D721Med (cell line): ENCODE results near the gene PXDN.
"Not testable (repeated sequence)": the region's sequence is repeated elsewhere in the genome, so short reads cannot be mapped to it uniquely, and the experiment has no call there.

ENCODE experiments used
- DNase-seq: peaks from one replicate; pipeline ENCODE4 v3.0.0; 2011; ENCODE audit warnings: low spot score; ENCODE audit not compliant: insufficient read length
- FAIRE-seq: peaks from 2 replicates; lab custom pipeline; 2011; peaks lifted over from hg19 to GRCh38; lab: Jason Lieb, UNC
- TF ChIP-seq, protein P1 (sequence below): IDR thresholded peaks from 2 replicates; pipeline ENCODE4 v1.5.1; 2012; ENCODE audit warnings: mild to moderate bottlenecking, control low read depth; ENCODE audit not compliant: insufficient read depth; ENCODE audit errors: missing control alignments

PXDN gene

DNA sequence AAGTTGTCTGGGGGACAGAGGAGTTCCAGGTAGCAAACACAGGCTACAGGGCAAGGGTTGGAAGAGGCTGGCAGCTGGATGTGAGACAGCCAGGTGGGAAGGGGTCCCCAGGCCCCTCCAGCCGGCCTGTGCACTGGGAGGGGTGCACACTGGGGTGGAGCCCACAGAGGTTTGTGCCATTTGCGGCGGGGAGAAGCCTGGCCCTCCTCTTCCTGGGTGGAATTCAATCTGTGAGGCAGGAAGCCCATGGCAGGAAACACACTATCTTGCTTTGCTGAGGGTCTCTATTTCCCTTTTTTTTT, 63.3 kb downstream of the PXDN start:
- DNase-seq, result no peak
- TF ChIP-seq, protein P1, sequence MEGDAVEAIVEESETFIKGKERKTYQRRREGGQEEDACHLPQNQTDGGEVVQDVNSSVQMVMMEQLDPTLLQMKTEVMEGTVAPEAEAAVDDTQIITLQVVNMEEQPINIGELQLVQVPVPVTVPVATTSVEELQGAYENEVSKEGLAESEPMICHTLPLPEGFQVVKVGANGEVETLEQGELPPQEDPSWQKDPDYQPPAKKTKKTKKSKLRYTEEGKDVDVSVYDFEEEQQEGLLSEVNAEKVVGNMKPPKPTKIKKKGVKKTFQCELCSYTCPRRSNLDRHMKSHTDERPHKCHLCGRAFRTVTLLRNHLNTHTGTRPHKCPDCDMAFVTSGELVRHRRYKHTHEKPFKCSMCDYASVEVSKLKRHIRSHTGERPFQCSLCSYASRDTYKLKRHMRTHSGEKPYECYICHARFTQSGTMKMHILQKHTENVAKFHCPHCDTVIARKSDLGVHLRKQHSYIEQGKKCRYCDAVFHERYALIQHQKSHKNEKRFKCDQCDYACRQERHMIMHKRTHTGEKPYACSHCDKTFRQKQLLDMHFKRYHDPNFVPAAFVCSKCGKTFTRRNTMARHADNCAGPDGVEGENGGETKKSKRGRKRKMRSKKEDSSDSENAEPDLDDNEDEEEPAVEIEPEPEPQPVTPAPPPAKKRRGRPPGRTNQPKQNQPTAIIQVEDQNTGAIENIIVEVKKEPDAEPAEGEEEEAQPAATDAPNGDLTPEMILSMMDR, result no peak
- FAIRE-seq, result no peak

DNA sequence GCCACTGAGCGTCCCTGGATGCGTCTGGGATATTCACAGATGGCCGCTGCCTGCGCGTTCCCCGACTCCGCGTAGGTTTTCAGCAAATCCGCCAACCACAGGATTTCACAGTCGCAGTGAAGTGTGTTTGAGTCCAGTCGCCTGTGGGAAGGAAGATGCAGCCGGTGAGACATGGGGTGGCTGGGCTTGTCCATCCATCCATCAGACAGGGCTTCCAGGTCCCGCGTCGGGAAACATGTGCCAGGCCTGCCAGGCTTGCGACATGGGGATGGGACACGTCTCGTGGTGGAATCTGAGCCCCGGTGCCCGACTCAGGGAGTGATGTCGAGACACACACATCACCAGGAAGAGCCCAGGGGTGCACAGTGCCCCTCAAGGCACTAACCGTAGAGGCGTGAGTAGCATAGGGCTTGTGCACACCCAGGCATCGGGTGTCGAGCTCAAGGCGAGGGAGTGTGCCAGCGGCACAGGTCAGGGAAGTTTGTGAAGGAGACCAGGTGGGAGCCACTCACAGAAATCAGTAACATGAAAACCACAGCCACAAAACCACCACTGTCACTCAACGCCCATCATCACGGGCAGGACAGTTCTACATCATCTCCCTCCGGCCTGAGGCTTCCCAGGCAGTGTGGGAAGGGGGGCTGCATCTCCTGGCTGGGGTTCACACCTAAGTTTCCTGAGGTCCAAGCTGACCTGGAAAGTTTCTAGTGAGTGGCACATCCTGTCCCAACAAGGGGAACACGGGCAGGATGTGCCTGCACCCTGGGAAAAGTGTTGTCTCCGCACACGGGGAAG, 63.9 kb downstream of the PXDN start:
- FAIRE-seq, result no peak
- no peak for DNase-seq
- TF ChIP-seq, protein P1, result no peak

DNA sequence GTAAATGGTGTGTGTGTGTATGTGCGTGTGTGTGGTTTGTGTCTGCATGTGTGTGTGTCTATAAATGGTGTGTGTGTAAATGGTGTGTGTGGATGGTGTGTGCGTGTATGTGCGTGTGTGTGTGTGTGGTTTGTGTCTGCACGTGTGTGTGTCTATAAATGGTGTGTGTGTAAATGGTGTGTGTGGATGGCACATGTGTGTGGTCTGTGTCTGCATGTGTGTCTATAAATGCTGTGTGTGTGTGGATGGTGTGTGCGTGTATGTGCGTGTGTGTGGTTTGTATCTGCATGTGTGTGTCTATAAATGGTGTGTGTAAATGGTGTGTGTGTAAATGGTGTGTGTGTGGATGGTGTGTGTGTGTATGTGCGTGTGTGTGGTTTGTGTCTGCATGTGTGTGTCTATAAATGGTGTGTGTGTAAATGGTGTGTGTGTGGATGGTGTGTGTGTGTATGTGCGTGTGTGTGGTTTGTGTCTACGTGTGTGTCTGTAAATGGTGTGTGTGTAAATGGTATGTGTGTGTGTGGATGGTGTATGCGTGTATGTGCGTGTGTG, 64.8 kb downstream of the PXDN start:
- not testable (repeated sequence) for DNase-seq, FAIRE-seq

DNA sequence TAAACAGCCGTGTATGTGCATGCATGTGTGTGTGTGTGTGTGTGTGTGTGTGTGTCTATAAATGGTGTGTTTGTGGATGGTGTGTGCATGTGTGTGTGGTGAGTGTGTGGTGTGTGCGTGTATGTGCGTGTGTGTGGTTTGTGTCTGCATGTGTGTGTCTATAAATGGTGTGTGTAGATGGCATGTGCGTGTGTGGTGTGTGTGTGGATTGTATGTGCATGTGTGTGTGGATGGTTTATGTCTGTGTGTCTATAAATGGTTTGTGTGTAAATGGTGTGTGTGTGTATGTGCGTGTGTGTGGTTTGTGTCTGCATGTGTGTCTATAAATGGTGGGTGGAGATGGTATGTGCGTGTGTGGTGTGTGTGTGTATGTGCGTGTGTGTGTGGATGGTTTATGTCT, 65.2 kb downstream of the PXDN start:
- not testable (repeated sequence) for FAIRE-seq, DNase-seq

DNA sequence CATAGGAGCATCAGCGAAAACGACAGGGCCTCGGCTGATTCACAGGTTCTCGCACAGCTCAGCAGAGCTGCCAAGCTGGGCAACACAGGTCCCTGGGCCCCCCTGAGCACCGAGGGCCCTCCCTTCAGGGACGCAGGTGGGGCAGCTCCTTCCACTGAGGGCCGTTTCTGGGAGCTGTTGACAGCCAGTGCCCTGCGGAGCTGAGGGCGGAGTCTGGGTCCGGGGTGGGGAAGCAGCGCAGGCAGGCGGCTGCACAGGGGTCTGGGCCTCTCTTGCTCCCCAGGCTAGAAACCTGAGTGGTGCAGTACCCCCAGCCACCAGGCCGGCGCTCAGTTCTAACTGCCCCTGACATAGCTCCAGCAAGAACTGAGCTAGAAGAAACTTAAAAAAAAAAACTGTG, 65.7 kb downstream of the PXDN start:
- FAIRE-seq (no peak), DNase-seq (no peak)
- TF ChIP-seq, protein P1, result no peak

DNA sequence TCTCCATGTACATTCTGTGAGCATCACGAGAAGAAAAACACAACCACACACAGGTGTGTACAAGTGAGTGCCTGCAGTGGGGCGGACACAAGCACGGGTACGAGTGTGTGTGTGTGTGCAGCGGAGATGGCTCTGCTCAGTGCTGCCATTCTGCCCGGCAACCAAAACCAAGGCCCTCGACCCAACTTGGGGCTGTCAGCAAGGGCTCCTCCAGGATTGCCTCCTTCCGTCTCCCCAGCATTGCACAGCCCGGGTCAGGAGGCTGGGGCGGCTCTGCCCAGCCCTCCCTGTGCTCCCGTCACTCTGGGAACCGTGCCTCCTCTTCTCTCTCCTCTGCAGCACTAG, 66.5 kb downstream of the PXDN start:
- TF ChIP-seq, protein P1, result no peak
- DNase-seq (no peak), FAIRE-seq (no peak)

DNA sequence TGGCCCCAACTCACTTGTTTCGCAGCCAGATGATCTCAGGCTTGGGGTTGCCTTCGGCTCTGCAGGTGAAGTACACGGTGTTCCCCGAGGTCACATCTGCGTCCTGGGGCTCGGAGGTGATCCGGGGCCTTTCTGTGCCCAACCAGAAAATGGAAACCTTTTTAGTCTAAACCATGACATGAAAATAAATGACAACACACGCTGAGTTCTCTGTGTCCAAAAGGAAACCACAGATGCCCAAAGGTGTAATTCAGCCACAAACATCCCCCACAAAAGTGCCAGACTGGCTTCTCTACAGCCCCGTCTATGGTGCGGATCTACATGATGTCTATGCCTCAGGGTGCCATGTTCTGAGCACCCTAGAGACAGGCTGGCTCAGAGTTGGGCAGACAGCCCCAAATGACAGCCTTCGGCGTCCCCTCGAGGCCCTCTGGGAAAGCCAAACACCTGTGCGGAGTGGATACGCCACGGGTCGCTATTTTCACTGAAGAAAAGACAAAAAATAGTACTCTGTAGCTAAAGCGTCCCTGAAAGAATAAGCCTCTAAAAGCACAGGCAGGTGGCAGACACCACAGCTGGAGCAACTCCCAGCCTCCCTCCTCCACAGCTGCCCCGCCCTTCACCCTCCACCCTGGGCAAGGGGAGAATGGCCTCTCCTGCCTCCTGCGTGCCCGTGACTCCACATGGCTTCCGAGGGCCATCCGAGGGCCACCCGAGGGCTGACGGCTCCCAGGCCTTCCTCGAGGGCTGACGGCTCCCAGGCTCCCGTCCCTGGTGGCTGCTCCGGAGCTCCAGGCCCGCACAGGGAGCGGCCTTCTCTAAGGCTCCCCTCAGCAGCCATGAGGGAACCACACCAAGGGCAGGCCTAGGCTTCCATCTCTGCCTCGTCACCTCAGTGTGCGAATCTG, 67.1 kb downstream of the PXDN start:
- DNase-seq (no peak), FAIRE-seq (no peak)
- TF ChIP-seq, protein P1, result no peak
